ENCODE measurements around the gene GALNT13. TPM values are rescaled to one million over a fixed set of nuclear protein-coding genes. Genes with fewer than 3 reads are reported as not detected.
A peak's percentile ranks its signal among the peaks of the same experiment; 100 is the strongest.

The GALNT13 gene
- total and polyA plus RNA-seq, 2 of the 13 experiments (the other 11 are each of a cell fraction or from before 2014, with no cell fraction given) = 1.3 to 5.0 TPM

DNA sequence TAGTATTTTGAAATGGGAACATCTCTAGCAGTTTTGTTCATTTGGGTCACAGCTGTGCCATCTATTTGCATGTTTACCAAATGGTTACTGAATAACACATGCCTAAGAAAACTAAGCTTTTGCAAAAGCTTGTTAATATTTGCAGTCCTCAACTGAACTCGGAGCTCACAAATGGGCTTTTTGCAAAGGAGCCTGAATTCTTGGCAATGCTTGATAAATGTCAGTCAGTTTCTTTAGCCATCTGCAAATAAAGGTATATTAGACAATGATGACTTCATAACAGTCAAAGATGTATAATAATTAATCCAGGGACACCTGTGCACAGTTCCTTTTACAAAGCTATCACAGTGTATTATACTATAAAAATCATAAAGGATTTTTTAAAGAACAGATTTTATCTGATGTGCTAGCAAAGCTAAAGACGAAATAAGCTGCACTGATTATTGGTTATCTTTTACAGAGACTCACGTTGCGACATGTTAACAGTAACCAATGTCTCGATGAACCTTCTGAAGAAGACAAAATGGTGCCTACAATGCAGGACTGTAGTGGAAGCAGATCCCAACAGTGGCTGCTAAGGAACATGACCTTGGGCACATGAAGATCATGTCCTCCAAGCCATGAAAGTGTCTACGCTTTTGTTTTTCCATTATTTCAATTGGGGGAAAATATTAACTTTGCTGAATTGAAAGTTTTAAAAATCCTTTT is 578.4 kb downstream of the GALNT13 start (continued):
- TF ChIP-seq ZNF24 (IDR thresholded peaks at IDR 0.05) (no peak), ZNF337 (CRISPR knock-in tag; IDR thresholded peaks at IDR 0.05; ENCODE audit: borderline replicate concordance, low read depth) (peak; percentile 74; the same call in 1 of the 2 replicates), ZNF841 (CRISPR knock-in tag; IDR thresholded peaks at IDR 0.05; ENCODE audit: borderline replicate concordance) (no peak), ZNF567 (CRISPR knock-in tag; IDR thresholded peaks at IDR 0.05; ENCODE audit: borderline replicate concordance) (no peak), HMG20A (CRISPR knock-in tag; IDR thresholded peaks at IDR 0.05; ENCODE audit: borderline replicate concordance) (peak; percentile 94), TAF15 (IDR thresholded peaks at IDR 0.05; ENCODE audit: low read depth, low read length, poor library complexity, severe bottlenecking) (no peak), HNF4G (IDR thresholded peaks at IDR 0.05; ENCODE audit: borderline replicate concordance, low read depth, low read length) (peak; percentile 28; the same call in 1 of the 2 replicates), HNF4G (CRISPR knock-in tag; IDR thresholded peaks at IDR 0.05; ENCODE audit: borderline replicate concordance, low read depth) (no peak), MTA3 (CRISPR knock-in tag; IDR thresholded peaks at IDR 0.05) (no peak), ATF7-NPFF (CRISPR knock-in tag; IDR thresholded peaks at IDR 0.05; ENCODE audit: low read depth) (no peak), HNRNPH1 (optimal IDR thresholded peaks at IDR 0.05; ENCODE audit: low read depth, low read length) (no peak), ZBTB46 (CRISPR knock-in tag; IDR thresholded peaks at IDR 0.05; ENCODE audit: borderline replicate concordance) (no peak), BCL3 (CRISPR knock-in tag; IDR thresholded peaks at IDR 0.05) (no peak), AHR (CRISPR knock-in tag; IDR thresholded peaks at IDR 0.05) (no peak; the same call in 1 of the 2 replicates), MTF2 (CRISPR knock-in tag; IDR thresholded peaks at IDR 0.05; ENCODE audit: borderline replicate concordance) (no peak), DMTF1 (CRISPR knock-in tag; IDR thresholded peaks at IDR 0.05) (no peak), ZBTB7B (CRISPR knock-in tag; IDR thresholded peaks at IDR 0.05) (no peak)
- TF ChIP-seq, protein P1, sequence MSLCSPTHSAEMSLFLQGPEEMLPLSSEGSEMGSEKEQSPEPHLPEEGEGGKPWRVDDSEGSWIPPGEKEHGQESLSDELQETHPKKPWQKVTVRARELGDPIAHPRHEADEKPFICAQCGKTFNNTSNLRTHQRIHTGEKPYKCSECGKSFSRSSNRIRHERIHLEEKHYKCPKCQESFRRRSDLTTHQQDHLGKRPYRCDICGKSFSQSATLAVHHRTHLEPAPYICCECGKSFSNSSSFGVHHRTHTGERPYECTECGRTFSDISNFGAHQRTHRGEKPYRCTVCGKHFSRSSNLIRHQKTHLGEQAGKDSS (CRISPR knock-in tag; IDR thresholded peaks at IDR 0.05; ENCODE audit: borderline replicate concordance, low read depth) = no peak
- TF ChIP-seq, protein P2, sequence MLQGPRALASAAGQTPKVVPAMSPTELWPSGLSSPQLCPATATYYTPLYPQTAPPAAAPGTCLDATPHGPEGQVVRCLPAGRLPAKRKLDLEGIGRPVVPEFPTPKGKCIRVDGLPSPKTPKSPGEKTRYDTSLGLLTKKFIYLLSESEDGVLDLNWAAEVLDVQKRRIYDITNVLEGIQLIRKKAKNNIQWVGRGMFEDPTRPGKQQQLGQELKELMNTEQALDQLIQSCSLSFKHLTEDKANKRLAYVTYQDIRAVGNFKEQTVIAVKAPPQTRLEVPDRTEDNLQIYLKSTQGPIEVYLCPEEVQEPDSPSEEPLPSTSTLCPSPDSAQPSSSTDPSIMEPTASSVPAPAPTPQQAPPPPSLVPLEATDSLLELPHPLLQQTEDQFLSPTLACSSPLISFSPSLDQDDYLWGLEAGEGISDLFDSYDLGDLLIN (CRISPR knock-in tag; IDR thresholded peaks at IDR 0.05; ENCODE audit: borderline replicate concordance) = no peak
- TF ChIP-seq, protein P3, sequence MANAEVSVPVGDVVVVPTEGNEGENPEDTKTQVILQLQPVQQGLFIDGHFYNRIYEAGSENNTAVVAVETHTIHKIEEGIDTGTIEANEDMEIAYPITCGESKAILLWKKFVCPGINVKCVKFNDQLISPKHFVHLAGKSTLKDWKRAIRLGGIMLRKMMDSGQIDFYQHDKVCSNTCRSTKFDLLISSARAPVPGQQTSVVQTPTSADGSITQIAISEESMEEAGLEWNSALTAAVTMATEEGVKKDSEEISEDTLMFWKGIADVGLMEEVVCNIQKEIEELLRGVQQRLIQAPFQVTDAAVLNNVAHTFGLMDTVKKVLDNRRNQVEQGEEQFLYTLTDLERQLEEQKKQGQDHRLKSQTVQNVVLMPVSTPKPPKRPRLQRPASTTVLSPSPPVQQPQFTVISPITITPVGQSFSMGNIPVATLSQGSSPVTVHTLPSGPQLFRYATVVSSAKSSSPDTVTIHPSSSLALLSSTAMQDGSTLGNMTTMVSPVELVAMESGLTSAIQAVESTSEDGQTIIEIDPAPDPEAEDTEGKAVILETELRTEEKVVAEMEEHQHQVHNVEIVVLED (CRISPR knock-in tag; IDR thresholded peaks at IDR 0.05; ENCODE audit: borderline replicate concordance) = peak; percentile 39; the same call in 1 of the 2 replicates
